Dermis blood vessel endothelial cell (primary cell): ENCODE data around the gene JMJD7. TPM values are rescaled to one million over a fixed set of nuclear protein-coding genes. Genes with fewer than 3 reads are reported as not detected.

Experiments
- DNase-seq: peaks from one replicate; pipeline ENCODE4 v3.0.0; 2010
- total RNA-seq: library from RNA; depleted of rRNA; stranded (reverse); fragments of >200 nt; gene quantifications from 2 replicates; pipeline ENCODE4 v1.2.3, GENCODE V29; 2014

JMJD7 gene
- total RNA-seq, 1 donor from 2014 or later, result 4.1 TPM

DNA sequence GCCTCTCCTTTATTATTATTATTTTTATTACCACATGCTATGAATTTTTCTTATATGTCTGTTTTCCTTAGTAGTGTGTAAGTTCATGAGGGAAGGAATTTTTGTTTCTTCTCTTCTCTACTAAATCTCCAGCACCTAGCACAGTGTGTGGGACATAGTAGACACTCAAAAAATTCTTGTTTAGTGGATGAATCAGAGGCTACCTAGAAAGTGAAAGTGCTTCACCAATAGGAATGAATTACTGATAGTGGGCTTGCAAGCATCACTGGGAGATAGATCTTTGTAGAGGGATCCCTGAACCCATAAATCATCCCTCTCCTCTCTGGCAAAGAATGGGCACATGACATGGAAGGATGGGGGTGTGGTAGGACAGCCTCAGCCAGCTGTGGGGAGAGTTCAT lies 57.4 kb downstream of the JMJD7 start:
- no peak for DNase-seq

DNA sequence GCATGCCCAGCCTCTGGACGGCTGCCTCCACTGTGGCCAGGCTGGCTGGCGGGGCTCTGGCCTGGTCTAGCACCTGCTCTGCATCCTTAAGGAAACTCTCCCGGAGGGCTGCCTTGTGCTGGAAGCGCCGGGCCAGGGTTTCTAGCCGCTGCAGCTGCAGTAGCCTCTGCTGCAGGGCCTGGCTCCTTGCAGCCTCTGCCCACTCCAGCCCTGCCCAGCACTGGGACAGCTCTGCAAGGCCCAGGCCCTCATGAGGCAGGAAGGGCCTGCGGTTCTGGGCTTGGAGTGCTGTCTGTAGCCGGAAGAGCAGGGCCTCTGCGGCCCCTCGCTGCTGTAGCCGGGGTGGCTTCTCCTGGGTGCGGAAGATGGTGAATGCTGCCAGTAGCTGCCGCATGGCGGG lies 57.9 kb downstream of the JMJD7 start:
- no peak for DNase-seq

DNA sequence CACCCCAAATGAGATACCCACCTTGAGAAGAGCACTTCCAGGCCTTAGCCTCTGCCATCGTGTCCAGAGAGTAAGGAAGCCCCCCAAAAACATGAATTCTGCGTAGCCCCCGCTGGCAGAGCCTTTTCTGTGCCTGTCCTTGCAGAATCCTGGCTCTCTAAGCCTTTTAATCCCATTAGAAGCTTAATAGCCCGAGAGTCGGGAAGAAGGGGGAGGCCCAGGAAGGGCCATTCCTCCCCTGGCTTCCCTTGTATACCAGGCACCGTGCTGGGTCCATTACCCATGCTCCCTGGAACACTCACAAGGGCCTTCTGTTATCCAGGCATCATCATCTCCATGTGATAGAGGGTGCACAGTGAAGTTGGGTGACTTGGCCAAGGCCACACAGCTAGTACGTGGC lies 58.8 kb downstream of the JMJD7 start:
- DNase-seq, result no peak

DNA sequence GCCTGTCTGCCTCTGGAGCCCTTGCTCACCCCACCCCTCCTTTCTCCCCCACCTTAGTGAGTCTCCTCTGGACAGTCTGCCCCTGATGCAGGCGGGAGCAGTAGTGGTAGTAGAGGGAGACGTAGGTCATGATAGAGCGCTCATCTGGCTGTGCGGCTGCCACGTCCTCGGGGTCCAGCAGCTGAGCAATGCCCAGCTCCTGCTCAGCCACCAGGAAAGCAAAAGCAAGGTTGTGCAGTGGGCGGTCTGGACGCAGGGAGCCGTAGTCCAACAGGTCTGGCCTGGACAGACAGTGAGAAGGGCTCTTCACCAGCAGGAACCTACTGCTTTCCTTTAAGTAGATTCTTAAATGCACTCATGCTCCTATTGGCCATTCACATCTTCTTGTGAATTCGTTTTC lies 59.3 kb downstream of the JMJD7 start:
- DNase-seq, result no peak

Other genes with a start within 250 kb of the JMJD7 start
- gene MGA, start 167.7 kb upstream of the JMJD7 start, total RNA-seq, result 42.0 and 59.7 TPM in 2 replicates
- 19.4 and 20.8 TPM in 2 replicates for gene MAPKBP1, start 53.6 kb upstream of the JMJD7 start, total RNA-seq
- 0.23 and 1.0 TPM in 2 replicates for gene PLA2G4B, start 10.8 kb downstream of the JMJD7 start, total RNA-seq
- gene SPTBN5, start 66.0 kb downstream of the JMJD7 start, total RNA-seq, result 3.2 and 11.1 TPM in 2 replicates
- gene EHD4, start 144.5 kb downstream of the JMJD7 start, total RNA-seq, result 84.4 and 128 TPM in 2 replicates
- gene PLA2G4E, start 192.9 kb downstream of the JMJD7 start, total RNA-seq, result not detected in 2 replicates